Stromal cell of bone marrow (primary cell): ENCODE data around the gene DYNAP.
A peak's percentile ranks its signal among the peaks of the same experiment; 100 is the strongest.

Experiments
- DNase-seq: peaks from one replicate; pipeline ENCODE4 v3.0.0-alpha.2; 2012; ENCODE audit warnings: low read depth

Gene DYNAP

GRCh38 chr18:54590945-54591344, at the start of gene DYNAP:
TSS of gene DYNAP (plus strand) at chr18:54591245. CDS start at chr18:54591283, 38 bp downstream.
- no peak for DNase-seq

GRCh38 chr18:54551590-54551989, 39.5 kb upstream of the DYNAP start:
- DNase-seq = no peak

- no peak for DNase-seq
Observed at GRCh38 chr18:54555286-54555685, 35.8 kb upstream of the DYNAP start.

- no peak for DNase-seq
Observed at GRCh38 chr18:54555996-54556395, 35.0 kb upstream of the DYNAP start.

GRCh38 chr18:54557958-54558357, 33.1 kb upstream of the DYNAP start:
- DNase-seq = no peak

GRCh38 chr18:54558609-54559585, 32.1 kb upstream of the DYNAP start:
- DNase-seq = peak; percentile 4

- DNase-seq = no peak
Observed at GRCh38 chr18:54561706-54562267, 29.3 kb upstream of the DYNAP start.

GRCh38 chr18:54580202-54580729, 10.8 kb upstream of the DYNAP start:
- DNase-seq = no peak

GRCh38 chr18:54584065-54584464, 7.0 kb upstream of the DYNAP start:
- no peak for DNase-seq

- DNase-seq = no peak
Observed at GRCh38 chr18:54585743-54586142, 5.3 kb upstream of the DYNAP start.

GRCh38 chr18:54604211-54604610, 13.2 kb downstream of the DYNAP start:
- DNase-seq = no peak

GRCh38 chr18:54606835-54607212, 15.8 kb downstream of the DYNAP start:
- DNase-seq = no peak

- no peak for DNase-seq
Observed at GRCh38 chr18:54607213-54608027, 16.4 kb downstream of the DYNAP start.

- peak; percentile 18 for DNase-seq
Observed at GRCh38 chr18:54608028-54608642, 17.1 kb downstream of the DYNAP start.

- no peak for DNase-seq
Observed at GRCh38 chr18:54611816-54612215, 20.8 kb downstream of the DYNAP start.

GRCh38 chr18:54612237-54612636, 21.2 kb downstream of the DYNAP start:
- peak; percentile 13 for DNase-seq

- DNase-seq = no peak
Observed at GRCh38 chr18:54613174-54613573, 22.1 kb downstream of the DYNAP start.

- no peak for DNase-seq
Observed at GRCh38 chr18:54616220-54616848, 25.3 kb downstream of the DYNAP start.

- no peak for DNase-seq
Observed at GRCh38 chr18:54622084-54622483, 31.0 kb downstream of the DYNAP start.

GRCh38 chr18:54626779-54627178, 35.7 kb downstream of the DYNAP start:
- no peak for DNase-seq

- DNase-seq = no peak
Observed at GRCh38 chr18:54630963-54631362, 39.9 kb downstream of the DYNAP start.
